Globus pallidus (tissue), 1 donor: Measurements from ENCODE around the gene FXYD6.

Source experiments
- DNase-seq: peaks from one replicate; pipeline ENCODE4 v3.0.0-alpha.2; 2015; ENCODE audit warnings: low spot score

Gene FXYD6

DNA sequence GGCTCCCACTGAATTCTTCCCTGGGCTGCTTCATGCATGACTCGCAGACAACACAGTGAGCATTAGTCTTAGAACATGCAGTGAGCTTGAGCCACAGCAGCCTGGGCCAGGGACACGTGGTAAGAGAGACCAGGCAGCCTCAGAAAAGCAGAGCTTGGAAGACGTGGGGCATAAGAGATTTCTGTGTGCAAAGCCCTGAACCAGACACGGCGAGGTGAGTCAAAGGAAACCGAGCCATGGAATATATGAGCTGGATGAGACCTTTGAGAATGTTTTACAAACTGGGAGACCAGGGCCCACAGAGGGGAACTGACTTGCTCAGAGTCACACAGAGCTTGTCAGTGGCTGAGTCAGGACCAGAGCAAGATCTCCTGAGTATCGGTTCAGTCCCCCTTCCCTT, 8.5 kb upstream of the FXYD6 start:
- DNase-seq, result no peak

DNA sequence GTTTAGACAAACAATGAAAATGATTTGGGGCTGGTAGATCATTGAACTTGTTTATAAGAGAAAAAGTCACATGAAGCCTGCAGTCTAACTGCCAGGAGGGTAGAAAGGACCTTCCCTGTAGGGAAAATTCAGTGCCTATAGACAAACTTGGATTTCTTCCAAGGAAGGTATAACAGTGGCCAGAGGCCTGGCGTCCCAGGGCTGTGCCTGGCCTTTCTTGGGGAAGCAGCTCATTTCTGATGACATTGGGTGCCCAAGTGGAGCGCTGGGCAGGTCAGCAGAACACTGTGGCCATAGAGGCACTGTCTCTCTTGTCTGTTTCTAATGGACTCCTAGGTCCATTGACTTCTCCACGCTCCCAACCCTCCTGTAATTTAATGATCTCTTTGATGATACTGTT, 6.6 kb upstream of the FXYD6 start:
- DNase-seq, result no peak

DNA sequence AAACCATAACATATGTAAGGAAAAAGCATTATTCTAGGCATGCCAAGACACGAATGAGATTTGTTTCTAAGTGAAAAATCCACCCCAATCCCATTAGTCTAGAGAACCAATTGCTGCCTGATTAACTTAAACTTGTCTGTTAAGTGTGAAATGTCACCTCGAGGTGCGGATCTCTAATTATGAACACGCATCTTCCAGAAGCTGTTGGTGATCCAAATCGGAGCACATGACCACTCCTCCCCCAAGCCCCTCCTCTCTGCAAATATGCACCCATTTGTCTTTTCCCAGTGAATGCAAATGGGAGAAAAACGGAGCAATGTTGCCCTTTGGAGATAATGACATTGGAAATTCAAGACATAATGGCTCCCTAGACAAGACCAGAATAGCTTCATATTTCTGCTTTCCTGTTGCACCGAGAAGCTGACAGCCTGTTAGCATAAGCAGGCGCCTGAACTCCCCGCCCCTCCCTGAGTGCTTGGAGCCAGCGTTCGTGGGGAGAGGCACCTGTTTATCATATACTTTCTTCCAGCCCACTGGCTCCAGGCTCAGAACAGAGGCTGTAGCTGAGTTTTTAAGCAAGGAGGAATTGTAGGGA, 6.0 kb upstream of the FXYD6 start:
- no peak for DNase-seq

DNA sequence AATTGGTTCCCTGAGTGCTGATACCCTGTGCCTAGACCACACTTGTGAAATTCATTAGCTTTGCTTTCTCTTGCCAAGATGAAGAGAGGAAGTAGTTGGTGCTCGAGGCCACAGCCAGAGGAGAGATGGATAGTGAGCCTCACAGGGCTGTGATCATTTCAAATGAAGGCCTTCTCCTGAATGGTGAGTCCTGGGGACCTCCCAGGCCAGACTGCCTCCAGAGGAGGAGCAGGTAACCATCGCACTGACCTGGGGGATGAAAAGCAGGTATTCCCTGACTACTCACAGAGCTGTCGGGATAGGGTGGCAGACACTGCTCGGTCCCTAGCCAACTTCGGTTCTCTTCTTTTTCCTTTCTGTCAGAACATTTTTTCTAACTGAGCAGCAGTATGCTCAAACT, 4.8 kb upstream of the FXYD6 start:
- no peak for DNase-seq

GRCh38 chr11:117879516-117880480, 3.3 kb upstream of the FXYD6 start:
- no peak for DNase-seq

DNA sequence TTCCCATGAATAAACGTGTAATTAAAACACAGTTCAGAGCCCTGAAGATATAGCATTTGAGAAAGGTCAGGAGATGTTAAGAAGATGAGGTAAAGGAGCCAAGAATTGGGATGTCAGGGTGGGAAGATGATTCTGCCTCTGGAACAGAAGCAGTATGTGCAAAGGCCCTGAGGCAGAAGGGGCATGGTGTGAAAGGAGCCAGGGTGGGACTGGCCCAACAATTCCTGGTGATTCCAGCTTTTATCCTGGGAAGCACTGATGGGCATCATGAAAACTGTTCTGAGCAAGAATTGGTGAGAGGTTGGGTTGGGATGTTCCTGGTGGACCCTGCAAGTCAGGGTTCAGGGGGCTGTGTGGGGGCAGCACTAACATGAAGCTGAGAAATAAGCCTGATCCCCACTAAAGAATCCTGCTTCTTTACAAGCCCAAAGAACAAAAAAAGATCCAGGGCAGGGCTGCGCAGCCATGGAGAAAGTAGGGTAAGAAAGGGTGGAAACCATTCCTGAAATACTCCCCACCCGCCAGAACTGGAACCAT, 2.5 kb upstream of the FXYD6 start:
- no peak for DNase-seq

GRCh38 chr11:117878314-117878938, 2.0 kb upstream of the FXYD6 start:
- no peak for DNase-seq

DNA sequence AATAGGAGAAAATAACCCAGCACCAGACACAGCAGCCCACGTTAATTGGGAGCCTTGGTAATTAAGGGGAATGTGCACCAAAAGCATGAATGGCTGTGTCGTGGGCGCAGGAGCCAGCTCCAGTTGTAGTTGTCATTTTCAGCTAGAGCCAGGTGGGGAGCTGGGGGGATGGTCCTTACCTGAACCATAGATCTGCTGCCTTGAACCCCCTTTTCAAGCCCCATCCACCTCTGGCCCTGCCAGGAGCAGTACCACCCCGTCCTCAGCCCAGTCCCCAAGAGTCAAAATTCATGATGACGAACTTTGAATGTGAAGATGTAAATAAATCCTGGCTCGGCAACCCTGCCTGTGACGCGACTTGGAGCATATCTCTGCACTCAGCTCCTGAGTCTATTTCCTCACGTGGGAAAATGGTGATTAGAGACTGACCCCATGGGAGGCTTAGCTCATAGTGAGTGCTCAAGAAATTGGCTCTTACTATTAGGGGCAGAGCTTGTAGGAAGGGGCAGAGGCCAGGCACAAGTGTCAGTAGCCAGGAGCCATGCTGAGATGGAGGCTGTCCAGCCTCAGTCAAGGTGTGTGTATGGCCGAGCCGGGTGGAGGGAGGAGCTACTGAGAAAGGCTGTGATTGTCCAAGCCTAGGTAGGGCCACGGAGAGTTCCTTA, 794 bp upstream of the FXYD6 start:
- no peak for DNase-seq

- DNase-seq, result no peak
Observed at GRCh38 chr11:117876059-117876340, 458 bp downstream of the FXYD6 start.

DNA sequence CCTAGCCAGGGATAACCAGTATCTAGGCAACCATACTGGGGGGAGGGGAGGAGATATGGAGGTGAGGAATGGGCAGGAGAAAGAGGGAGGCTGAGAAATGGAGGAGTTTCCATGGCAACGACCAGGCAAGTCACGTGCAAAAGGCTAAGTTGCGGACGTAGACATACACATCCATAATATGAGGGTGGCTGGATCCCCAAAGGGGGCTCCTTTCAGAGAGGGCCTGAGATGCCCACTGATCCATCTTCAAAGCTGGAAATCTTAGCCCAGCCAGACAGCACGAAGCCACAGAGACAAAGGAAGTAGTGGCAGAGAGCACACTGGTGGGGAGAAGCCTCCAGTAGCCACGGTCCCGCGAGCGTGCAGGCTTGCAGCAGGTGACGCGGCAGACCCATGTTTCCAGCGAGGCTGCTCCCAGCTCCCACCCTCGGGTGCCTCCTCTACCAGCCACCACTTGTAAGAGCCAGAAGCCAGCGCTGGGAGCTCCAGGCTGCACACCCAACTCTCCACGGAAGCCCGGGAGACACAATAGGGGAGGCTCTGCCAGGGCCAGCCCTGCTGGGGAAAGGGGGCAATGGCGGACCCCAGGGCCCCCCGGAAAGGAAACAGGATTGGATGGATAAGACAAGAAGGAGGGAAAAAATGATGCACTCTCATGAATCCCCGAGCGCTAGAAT, 938 bp downstream of the FXYD6 start:
- no peak for DNase-seq

DNA sequence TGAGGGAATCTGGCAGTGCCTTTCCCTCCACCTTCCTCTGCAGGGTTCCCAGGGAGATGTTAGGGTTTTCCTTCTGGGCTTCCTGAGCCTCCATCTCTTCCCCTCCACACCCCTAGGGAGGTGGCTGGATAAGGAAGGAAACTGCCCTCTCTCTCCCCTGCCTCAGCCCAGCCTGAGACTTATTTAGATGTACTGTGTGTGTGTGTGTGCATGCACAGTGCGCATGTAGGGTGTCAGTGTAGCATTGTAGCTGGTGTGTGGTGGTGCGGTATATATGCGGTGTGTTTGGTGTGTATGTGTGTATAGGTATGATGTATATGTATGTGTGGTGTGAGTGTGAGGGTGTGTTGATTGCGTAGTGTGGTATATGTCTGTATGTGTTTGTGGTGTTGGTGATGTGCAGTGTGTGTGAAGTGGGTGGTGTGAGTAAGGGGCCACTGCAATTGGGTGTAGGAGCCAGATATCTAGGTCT, 1.5 kb downstream of the FXYD6 start:
- no peak for DNase-seq

- DNase-seq, result no peak
Observed at GRCh38 chr11:117874253-117874909, 2.1 kb downstream of the FXYD6 start.

- DNase-seq, result no peak
Observed at GRCh38 chr11:117873828-117874125, 2.7 kb downstream of the FXYD6 start.

DNA sequence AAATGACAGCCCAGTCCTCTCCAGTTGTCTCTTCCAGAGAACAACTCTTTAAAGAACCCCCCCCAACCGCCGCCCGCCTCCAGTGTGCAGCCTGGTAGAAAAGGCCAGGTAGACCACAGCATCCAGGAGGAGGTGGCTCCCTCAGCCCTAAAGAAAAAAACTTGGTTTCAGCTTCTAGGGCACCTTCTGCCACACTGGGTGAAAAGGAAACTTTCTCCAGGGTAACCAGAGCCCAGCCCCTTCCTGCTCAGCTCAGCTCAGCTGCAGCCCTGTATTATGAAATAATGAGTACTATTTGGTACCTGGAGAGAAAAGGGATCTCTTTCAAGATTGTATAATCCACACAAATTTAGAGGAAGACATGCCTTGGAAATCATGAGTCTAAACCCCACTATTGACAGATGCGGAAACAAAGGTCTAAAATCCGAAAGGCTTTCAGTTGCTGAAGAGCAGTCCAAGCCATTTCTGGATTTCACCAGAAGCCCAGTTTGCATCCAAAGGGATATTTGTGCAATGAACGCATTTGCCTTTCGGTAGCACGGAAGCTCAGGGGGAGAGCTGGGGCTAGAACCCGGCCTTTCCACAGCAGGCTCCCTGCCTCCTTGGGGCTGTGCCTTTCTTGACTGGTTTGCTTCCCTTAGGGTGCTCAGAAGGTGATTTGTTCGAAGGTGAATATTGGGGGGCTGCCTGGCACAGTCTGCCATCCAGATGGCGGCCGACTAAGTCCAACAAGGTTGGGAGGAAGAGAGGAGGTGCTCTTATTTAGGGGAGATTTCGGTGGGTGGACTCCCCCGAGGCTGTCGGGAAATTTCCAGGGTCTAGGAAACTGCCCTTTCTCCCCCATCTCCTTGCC, 3.3 kb downstream of the FXYD6 start:
- DNase-seq, result no peak

DNA sequence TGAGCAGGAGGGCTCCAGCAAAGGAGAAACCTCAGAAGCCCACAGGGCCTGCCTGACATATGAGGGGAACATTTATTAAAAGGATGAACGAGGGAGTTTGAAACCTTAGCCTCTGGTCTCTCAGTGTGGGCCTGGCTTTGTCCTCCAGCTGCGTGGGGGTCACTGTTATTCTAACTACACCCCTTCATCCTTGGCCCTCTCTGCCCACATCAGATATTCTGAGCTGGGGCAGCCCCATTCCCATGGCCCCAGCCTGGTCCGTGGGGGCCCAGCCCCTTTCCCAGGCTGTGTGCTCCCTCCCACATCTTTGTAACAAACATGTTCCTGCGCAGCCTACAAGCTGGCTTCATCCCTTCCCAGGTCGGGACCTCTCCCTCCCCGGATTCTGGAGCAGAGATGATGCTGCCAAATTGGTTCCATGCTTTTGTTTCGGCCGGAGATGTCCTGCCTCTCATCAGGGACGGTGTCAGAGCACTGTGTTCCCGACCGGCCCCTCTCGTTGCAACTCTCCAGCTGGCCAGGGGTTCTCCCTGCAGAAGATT, 4.0 kb downstream of the FXYD6 start:
- DNase-seq, result no peak

- DNase-seq, result no peak
Observed at GRCh38 chr11:117871784-117872183, 4.7 kb downstream of the FXYD6 start.

GRCh38 chr11:117871160-117871559, 5.3 kb downstream of the FXYD6 start:
- DNase-seq, result no peak

GRCh38 chr11:117870103-117870952, 6.1 kb downstream of the FXYD6 start:
- DNase-seq, result peak; percentile 62

DNA sequence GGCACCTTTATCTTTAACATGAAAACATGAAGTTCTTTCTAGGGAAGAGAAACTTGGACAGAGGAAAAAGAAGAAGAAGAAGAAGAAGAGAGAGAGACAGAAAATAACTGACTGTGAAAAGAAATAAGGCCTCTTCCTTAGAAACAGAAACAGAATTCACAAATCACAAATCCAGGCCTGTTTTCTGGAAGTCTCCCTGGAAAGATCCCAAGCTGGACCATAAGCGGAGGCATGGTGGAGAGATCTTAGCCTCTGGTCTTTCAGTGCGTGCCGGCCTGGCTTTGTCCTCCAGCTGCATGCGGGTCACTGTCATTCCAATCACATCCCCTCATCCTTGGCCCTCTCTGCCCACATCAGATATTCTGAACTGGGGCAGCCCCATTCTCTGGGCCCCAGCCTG, 6.9 kb downstream of the FXYD6 start:
- peak; percentile 17 for DNase-seq
